Esophagus (tissue), 2 donors: Measurements from ENCODE around the gene FAM83E. TPM values are rescaled to one million over a fixed set of nuclear protein-coding genes. Genes with fewer than 3 reads are reported as not detected.

Experiments used
- H3K27ac ChIP-seq, 2 donors: one replicate each; pipeline ENCODE4 v1.5.1; 2013; ENCODE audit warnings: low read depth in 2 of 2, mild to moderate bottlenecking in 2 of 2, inconsistent platforms in 1 of 2, low read length in 1 of 2, moderate library complexity in 1 of 2
- H3K27me3 ChIP-seq, 2 donors: one replicate each; pipeline ENCODE4 v1.6.1; 2013; ENCODE audit warnings: low read length in 2 of 2, control low read depth in 1 of 2, mild to moderate bottlenecking in 1 of 2; ENCODE audit not compliant: insufficient read depth in 2 of 2, control insufficient read depth in 1 of 2
- H3K36me3 ChIP-seq, 2 donors: one replicate each; pipeline ENCODE4 v1.6.1; 2013; ENCODE audit warnings: low read length in 1 of 2; ENCODE audit not compliant: control insufficient read depth in 2 of 2, insufficient read depth in 2 of 2
- H3K4me1 ChIP-seq, 2 donors: one replicate each; pipeline ENCODE4 v1.6.1; 2013; ENCODE audit warnings: low read length in 1 of 2; ENCODE audit not compliant: control insufficient read depth in 2 of 2, insufficient read depth in 2 of 2
- H3K4me3 ChIP-seq, 2 donors: one replicate each; pipeline ENCODE4 v1.5.1; 2013; ENCODE audit warnings: low read length in 2 of 2, mild to moderate bottlenecking in 2 of 2, low read depth in 1 of 2, moderate library complexity in 1 of 2
- H3K9me3 ChIP-seq, 2 donors: one replicate each; pipeline ENCODE4 v1.6.1; 2013; ENCODE audit warnings: mild to moderate bottlenecking in 2 of 2, low read depth in 1 of 2, low read length in 1 of 2, moderate library complexity in 1 of 2; ENCODE audit not compliant: control insufficient read depth in 2 of 2, insufficient read depth in 1 of 2
- WGBS, 2 donors: extraction: QIAGEN DNeasy Blood & Tissue Kit; methylation state at CpG; one replicate each; pipeline ENCODE4 v1.1.7; 2013; 5-methylcytosine and 5-hydroxymethylcytosine counted together
- polyA plus RNA-seq, 2 donors: library from polyadenylated mRNA; stranded (reverse); fragments of 200-250 nt; gene quantifications; one replicate each; pipeline ENCODE4 v1.2.3, GENCODE V29; 2013
- donor health status: healthy with polysubstance abuse.
- donor health status: Bipolar disorder and iron deficiency.

FAM83E gene
- polyA plus RNA-seq, 2 donors: 6.5 to 26.7 TPM

DNA sequence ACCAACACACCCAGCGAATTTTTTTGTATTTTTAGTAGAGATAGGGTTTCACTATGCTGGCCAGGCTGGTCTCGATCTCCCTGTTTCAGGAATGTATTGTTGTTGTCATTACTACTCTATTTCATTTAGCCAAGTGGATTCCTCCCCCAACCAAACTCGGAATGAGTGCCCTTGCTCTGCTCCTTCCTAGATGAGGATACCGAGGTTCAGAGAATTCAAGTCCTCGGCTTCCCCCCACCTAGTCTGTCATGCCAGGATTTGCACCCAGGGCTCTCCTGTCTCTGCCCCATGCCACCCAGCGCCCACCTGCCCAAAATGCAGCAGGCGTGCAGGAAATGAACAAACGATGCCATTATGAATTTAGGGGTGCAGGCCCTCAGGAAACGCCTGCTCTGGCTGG lies 11.9 kb downstream of the FAM83E start:
- Histone ChIP-seq H3K4me1 (no peaks in the 10 kb centered on the region), H3K27me3 (no peaks in the 10 kb centered on the region), H3K4me3 (no peak overlapping the region), H3K9me3 (no peaks in the 10 kb centered on the region), H3K36me3 (peaks cover 0 to 11% of the 10 kb centered on the region in 2 donors), H3K27ac (no peak overlapping the region)
- WGBS, 2 donors: 83 to 87% methylated on average over 9 of the region's 9 CpGs

DNA sequence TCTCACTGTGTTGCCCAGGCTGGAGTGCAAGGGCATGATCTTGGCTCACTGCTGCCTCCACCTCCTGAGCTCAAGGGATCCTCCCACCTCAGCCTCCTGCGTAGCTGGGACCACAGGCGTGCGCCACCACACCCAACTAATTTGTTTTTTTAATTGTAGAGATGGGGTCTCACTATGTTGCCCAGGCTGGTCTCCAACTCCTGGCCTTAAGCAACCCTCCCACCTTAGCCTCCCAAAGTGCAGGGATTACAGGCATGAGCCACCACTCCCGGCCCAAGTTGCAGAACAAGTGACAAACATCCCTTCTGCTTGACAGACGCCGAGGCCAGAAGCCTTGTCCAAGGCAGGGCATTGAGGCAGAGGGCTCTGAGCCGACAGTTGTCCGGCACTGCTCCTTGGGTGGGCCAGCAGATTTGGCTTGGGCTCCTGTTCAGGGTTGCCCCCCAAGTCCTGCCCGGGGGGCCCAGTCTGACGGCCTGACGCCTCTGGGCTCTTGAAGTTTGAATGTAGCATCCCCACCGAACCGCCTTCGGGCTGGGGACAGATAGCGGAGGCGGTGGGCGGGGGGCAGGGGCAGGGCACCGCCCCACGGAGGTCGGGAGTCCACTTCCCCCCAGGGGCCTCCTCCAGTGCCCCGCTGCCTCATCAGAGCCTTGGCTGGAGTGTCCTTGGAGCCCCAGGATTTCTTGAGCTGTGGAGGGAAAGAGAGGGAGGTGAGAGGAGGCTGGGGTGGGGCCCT lies 14.0 kb downstream of the FAM83E start:
- Histone ChIP-seq H3K27ac (no peak overlapping the region), H3K4me1 (no peaks in the 10 kb centered on the region), H3K27me3 (no peaks in the 10 kb centered on the region), H3K4me3 (no peak overlapping the region), H3K36me3 (peaks cover 0 to 21% of the 10 kb centered on the region in 2 donors), H3K9me3 (no peaks in the 10 kb centered on the region)
- WGBS, 2 donors: 84 to 89% methylated on average over 20 to 21 of the region's 21 CpGs

DNA sequence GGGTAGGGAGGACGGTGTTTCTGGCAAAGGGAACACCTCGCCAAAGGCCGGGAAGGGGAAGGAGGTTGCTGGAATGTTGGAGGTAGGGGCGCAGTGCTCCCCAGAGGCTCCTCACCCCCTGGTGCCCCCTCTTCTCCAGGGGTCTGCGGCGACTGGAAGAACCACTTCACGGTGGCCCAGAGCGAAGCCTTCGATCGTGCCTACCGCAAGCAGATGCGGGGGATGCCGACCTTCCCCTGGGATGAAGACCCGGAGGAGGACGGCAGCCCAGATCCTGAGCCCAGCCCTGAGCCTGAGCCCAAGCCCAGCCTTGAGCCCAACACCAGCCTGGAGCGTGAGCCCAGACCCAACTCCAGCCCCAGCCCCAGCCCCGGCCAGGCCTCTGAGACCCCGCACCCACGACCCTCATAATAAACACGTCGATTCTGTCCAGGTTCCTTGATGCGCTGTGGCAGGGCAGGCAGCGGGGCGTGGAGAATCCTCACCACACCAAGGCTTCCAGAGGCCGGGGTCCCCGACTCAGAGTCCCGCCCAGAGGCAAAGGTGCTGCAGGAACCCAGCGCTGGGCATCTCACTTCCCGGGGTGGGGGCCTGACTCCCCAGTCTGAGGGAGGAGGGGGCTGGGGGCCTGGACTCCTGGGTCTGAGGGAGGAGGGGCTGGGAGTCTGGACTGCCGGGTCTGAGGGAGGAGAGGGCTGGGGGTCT lies 15.7 kb downstream of the FAM83E start:
- Histone ChIP-seq H3K9me3 (no peaks in the 10 kb centered on the region), H3K27ac (no peak overlapping the region), H3K27me3 (no peaks in the 10 kb centered on the region), H3K4me1 (no peaks in the 10 kb centered on the region), H3K4me3 (no peak overlapping the region), H3K36me3 (peaks cover 0 to 21% of the 10 kb centered on the region in 2 donors)
- 66 to 67% methylated on average over 29 to 30 of the region's 30 CpGs for WGBS, 2 donors

GRCh38 chr19:48596679-48597465 lies 18.0 kb downstream of the FAM83E start:
- no peaks in the 10 kb centered on the region for H3K9me3 ChIP-seq
- H3K36me3 ChIP-seq: peaks cover 0 to 25% of the 10 kb centered on the region in 2 donors
- no peaks in the 10 kb centered on the region for H3K4me1 ChIP-seq
- no peaks in the 10 kb centered on the region for H3K27me3 ChIP-seq
- WGBS, 2 donors: 74 to 76% methylated on average over 39 of the region's 39 CpGs
- H3K4me3 ChIP-seq: no peak overlapping the region
- no peak overlapping the region for H3K27ac ChIP-seq

DNA sequence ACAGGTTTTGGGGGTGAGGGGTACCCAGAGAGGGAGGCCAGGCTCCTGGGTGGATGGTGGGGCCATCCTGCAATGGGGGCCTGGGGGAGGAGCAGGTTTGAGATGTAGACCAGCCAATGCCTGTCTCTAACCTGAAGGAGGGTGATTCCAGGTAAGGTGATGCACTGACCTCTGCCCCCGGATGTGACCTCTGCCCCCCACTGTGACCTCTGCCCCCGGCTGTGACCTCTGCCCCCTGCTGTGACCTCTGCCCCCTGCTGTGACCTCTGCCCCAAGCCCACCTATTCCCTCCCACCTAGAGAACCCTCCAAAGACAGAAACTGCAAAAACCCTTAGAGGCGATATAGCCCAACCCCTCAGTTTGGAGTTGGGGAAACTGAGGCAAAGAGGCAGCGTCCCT lies 18.6 kb downstream of the FAM83E start:
- peaks cover 0 to 30% of the 10 kb centered on the region in 2 donors for H3K36me3 ChIP-seq
- H3K27ac ChIP-seq: no peak overlapping the region
- H3K4me1 ChIP-seq: no peaks in the 10 kb centered on the region
- H3K9me3 ChIP-seq: no peaks in the 10 kb centered on the region
- H3K27me3 ChIP-seq: no peaks in the 10 kb centered on the region
- WGBS, 2 donors: 86 to 90% methylated on average over 4 of the region's 4 CpGs
- H3K4me3 ChIP-seq: no peak overlapping the region

GRCh38 chr19:48595833-48596232 lies 19.0 kb downstream of the FAM83E start:
- Histone ChIP-seq H3K36me3 (peaks cover 0 to 28% of the 10 kb centered on the region in 2 donors), H3K27me3 (no peaks in the 10 kb centered on the region), H3K4me1 (no peaks in the 10 kb centered on the region), H3K9me3 (no peaks in the 10 kb centered on the region), H3K27ac (no peak overlapping the region), H3K4me3 (no peak overlapping the region)
- WGBS, 2 donors: 75 to 79% methylated on average over 6 of the region's 6 CpGs

- 86 to 87% methylated on average over 9 of the region's 9 CpGs for WGBS, 2 donors
- Histone ChIP-seq H3K36me3 (peaks cover 0 to 27% of the 10 kb centered on the region in 2 donors), H3K4me1 (no peaks in the 10 kb centered on the region), H3K9me3 (no peaks in the 10 kb centered on the region), H3K4me3 (no peak overlapping the region), H3K27me3 (no peaks in the 10 kb centered on the region), H3K27ac (no peak overlapping the region)
Measured at GRCh38 chr19:48595171-48595570, 19.7 kb downstream of the FAM83E start.

DNA sequence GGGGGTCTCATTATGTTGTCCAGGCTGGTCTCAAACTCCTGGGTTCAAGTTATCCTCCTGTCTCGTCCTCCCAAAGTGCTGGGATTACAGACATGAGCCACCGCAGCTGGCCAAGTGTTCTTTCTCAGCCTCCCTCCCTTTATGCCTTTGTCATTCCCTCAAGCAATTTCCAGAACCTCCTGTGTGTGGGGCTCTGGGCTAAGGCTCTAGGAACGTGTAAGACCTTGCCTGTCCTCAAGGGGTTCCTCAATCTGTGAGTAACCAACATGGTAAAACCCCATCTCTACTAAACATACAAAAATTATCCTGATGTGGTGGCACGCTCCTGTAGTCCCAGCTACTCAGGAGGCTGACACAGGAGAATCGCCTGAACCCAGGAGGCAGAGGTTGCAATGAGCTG lies 23.9 kb downstream of the FAM83E start:
- Histone ChIP-seq H3K9me3 (no peaks in the 10 kb centered on the region), H3K36me3 (peaks cover 0 to 12% of the 10 kb centered on the region in 2 donors), H3K27ac (no peak overlapping the region), H3K27me3 (no peaks in the 10 kb centered on the region), H3K4me1 (peaks cover 2% of the 10 kb centered on the region in 2 donors), H3K4me3 (no peak overlapping the region)
- 77 to 83% methylated on average over 5 of the region's 5 CpGs for WGBS, 2 donors

DNA sequence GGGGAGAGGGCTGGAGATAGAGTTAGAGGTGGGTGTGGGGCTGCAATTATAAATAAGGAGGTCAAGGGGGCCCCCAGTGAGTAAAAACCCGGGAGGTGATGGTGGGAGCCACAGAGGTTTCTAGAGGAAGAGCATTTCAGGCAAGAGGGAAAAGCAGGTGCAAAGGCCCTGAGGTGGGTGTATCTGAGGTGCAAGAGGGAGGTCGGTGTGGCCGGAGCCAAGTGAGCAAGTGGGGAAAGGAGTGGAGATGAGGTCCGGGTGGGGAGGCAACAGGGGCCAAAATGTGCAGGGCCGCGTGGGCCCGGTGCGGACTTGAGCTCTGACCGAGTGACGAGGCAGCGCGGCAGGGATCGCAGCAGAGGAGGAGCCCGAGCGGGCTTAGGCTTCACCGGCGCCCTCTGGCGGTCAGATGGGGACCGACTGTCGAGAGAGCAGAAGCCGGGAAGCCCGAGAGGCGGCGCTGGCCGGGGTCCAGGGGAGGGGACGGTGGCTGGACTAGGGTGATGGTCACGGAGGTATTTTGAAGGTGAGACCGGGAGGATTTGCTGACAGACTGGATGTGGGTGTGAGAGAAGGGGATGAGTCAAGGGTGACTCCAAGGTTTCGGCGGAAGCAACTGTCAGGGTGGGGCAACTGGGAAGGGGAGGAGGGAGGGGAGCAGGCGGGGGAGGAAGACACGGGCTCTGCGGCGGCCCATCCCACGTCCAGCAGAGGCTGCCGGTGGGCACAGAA lies 26.0 kb downstream of the FAM83E start:
- Histone ChIP-seq H3K9me3 (no peaks in the 10 kb centered on the region), H3K27me3 (no peaks in the 10 kb centered on the region), H3K36me3 (peaks cover 0 to 12% of the 10 kb centered on the region in 2 donors), H3K4me1 (peaks cover 2% of the 10 kb centered on the region in 2 donors), H3K27ac (peak overlapping the region; percentile 76 to 92), H3K4me3 (peak overlapping the region in 1 of 2 donors; percentile 17)
- WGBS, 2 donors: 2 to 4% methylated on average over 32 to 36 of the region's 36 CpGs
